Measurements from ENCODE around the gene TGM1.

TGM1 gene

GRCh38 chr14:24292118-24292807, 29.3 kb upstream of the TGM1 start:
- Histone ChIP-seq H3K4me3 (ENCODE audit: low read depth, low read length) (no peak overlapping the region), H3K27me3 (no peaks in the 10 kb centered on the region), H3K4me1 (no peaks in the 10 kb centered on the region), H3K36me3 (no peaks in the 10 kb centered on the region), H3K9me3 (no peaks in the 10 kb centered on the region)
- DNase-seq: no peak
- TF ChIP-seq, protein P1, sequence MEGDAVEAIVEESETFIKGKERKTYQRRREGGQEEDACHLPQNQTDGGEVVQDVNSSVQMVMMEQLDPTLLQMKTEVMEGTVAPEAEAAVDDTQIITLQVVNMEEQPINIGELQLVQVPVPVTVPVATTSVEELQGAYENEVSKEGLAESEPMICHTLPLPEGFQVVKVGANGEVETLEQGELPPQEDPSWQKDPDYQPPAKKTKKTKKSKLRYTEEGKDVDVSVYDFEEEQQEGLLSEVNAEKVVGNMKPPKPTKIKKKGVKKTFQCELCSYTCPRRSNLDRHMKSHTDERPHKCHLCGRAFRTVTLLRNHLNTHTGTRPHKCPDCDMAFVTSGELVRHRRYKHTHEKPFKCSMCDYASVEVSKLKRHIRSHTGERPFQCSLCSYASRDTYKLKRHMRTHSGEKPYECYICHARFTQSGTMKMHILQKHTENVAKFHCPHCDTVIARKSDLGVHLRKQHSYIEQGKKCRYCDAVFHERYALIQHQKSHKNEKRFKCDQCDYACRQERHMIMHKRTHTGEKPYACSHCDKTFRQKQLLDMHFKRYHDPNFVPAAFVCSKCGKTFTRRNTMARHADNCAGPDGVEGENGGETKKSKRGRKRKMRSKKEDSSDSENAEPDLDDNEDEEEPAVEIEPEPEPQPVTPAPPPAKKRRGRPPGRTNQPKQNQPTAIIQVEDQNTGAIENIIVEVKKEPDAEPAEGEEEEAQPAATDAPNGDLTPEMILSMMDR (IDR thresholded peaks at IDR 0.05; ENCODE audit: low read depth, low read length): no peak

GRCh38 chr14:24291446-24292117, 28.6 kb upstream of the TGM1 start:
- no peak for DNase-seq
- Histone ChIP-seq H3K27me3 (no peaks in the 10 kb centered on the region), H3K4me3 (ENCODE audit: low read depth, low read length) (no peak overlapping the region), H3K9me3 (no peaks in the 10 kb centered on the region), H3K4me1 (no peaks in the 10 kb centered on the region), H3K36me3 (no peaks in the 10 kb centered on the region)
- TF ChIP-seq, protein P1 (IDR thresholded peaks at IDR 0.05; ENCODE audit: low read depth, low read length): no peak

GRCh38 chr14:24290746-24291145, 27.8 kb upstream of the TGM1 start:
- TF ChIP-seq, protein P1 (IDR thresholded peaks at IDR 0.05; ENCODE audit: low read depth, low read length): no peak
- Histone ChIP-seq H3K36me3 (no peaks in the 10 kb centered on the region), H3K9me3 (no peaks in the 10 kb centered on the region), H3K4me1 (no peaks in the 10 kb centered on the region), H3K4me3 (ENCODE audit: low read depth, low read length) (no peak overlapping the region), H3K27me3 (no peaks in the 10 kb centered on the region)
- no peak for DNase-seq

GRCh38 chr14:24289649-24290280, 26.8 kb upstream of the TGM1 start:
- H3K36me3 ChIP-seq: no peaks in the 10 kb centered on the region
- TF ChIP-seq, protein P1 (IDR thresholded peaks at IDR 0.05; ENCODE audit: low read depth, low read length): no peak
- no peaks in the 10 kb centered on the region for H3K27me3 ChIP-seq
- no peaks in the 10 kb centered on the region for H3K9me3 ChIP-seq
- DNase-seq: no peak
- H3K4me1 ChIP-seq: no peaks in the 10 kb centered on the region
- no peak overlapping the region for H3K4me3 ChIP-seq (ENCODE audit: low read depth, low read length)

- Histone ChIP-seq H3K4me3 (ENCODE audit: low read depth, low read length) (no peak overlapping the region), H3K9me3 (no peaks in the 10 kb centered on the region), H3K36me3 (no peaks in the 10 kb centered on the region), H3K4me1 (no peaks in the 10 kb centered on the region), H3K27me3 (no peaks in the 10 kb centered on the region)
- DNase-seq: no peak
- TF ChIP-seq, protein P1 (IDR thresholded peaks at IDR 0.05; ENCODE audit: low read depth, low read length): no peak
Measured at GRCh38 chr14:24286996-24287395, 24.0 kb upstream of the TGM1 start.

DNA sequence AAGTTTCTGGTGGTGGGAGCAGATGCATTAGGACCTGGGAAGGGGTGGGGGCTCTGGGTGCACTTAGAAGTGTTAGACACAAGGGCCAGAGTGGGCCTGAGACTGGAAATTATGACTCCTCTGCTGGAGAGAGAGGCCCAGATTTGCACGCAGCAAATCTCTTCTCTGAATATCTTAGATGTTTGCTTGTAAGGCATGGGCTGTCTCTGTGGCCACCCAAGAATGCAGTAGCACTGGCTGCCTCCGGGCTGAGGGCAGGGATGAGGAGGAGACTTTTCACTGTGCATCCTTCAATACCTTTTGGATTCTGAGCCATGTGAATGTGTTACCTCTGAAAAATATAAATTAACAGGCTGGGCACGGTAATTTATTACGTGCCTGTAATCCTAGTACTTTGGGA, 22.4 kb upstream of the TGM1 start:
- Histone ChIP-seq H3K36me3 (no peaks in the 10 kb centered on the region), H3K4me3 (ENCODE audit: low read depth, low read length) (no peak overlapping the region), H3K27me3 (no peaks in the 10 kb centered on the region), H3K9me3 (no peaks in the 10 kb centered on the region), H3K4me1 (no peaks in the 10 kb centered on the region)
- no peak for DNase-seq
- TF ChIP-seq, protein P1 (IDR thresholded peaks at IDR 0.05; ENCODE audit: low read depth, low read length): no peak

Measured in BE2C (cell line).